Skeletal muscle cell (primary cell): ENCODE measurements around the gene SIAH3.

Experiments used
- DNase-seq: peaks from one replicate; pipeline ENCODE4 v3.0.0-alpha.2; 2010; ENCODE audit warnings: low read depth
- H3K4me3 ChIP-seq: 2 replicates; pipeline ENCODE4 v1.5.1; 2011; ENCODE audit warnings: low read depth, mild to moderate bottlenecking, control low read depth, low read length, moderate library complexity

The SIAH3 gene

GRCh38 chr13:45827318-45827717 is 24.2 kb downstream of the SIAH3 start:
- DNase-seq = no peak
- no peak overlapping the region for H3K4me3 ChIP-seq

GRCh38 chr13:45826731-45827130 is 24.8 kb downstream of the SIAH3 start:
- no peak for DNase-seq
- H3K4me3 ChIP-seq = no peak overlapping the region

GRCh38 chr13:45825387-45825650 is 26.2 kb downstream of the SIAH3 start:
- DNase-seq = no peak
- H3K4me3 ChIP-seq = no peak overlapping the region

DNA sequence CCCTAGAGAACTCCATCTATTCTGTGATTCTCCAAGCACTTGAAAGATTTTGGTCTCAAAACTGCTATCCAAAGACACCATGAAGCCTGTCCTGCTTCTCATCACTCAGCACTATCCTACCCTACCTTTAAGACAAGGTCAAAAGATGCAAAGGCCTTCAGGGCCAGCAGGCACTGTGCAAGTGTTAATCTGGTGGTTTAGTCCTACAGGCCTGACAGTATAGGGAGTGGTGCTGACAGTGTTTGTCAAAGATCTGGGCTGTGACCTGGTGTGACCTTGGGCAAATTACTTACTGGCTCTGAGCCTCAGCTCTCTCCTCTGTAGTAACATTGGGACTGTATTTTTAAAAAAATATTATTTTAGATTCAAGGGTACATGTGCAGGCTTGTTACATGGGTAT is 28.0 kb downstream of the SIAH3 start:
- no peak overlapping the region for H3K4me3 ChIP-seq
- no peak for DNase-seq

DNA sequence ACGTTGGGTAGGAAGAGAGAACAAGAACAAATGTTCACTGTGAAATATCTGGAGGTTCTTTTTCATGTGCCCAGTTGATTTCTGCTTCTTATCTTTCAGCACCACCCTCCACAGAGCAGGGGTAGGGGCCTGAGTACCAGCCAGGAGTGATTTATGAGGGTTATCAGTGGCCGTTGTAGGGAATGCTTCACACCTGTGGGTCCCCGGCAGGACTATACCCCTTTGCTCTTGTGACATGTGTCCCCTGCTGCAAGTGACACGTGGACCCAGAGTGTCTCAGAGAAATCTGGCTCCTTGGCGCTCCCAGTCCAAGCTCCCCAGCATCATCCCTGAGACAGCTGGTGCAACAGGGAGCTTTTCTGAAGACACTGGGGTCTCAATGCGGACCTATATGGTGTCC is 29.7 kb downstream of the SIAH3 start:
- no peak overlapping the region for H3K4me3 ChIP-seq
- DNase-seq = no peak

DNA sequence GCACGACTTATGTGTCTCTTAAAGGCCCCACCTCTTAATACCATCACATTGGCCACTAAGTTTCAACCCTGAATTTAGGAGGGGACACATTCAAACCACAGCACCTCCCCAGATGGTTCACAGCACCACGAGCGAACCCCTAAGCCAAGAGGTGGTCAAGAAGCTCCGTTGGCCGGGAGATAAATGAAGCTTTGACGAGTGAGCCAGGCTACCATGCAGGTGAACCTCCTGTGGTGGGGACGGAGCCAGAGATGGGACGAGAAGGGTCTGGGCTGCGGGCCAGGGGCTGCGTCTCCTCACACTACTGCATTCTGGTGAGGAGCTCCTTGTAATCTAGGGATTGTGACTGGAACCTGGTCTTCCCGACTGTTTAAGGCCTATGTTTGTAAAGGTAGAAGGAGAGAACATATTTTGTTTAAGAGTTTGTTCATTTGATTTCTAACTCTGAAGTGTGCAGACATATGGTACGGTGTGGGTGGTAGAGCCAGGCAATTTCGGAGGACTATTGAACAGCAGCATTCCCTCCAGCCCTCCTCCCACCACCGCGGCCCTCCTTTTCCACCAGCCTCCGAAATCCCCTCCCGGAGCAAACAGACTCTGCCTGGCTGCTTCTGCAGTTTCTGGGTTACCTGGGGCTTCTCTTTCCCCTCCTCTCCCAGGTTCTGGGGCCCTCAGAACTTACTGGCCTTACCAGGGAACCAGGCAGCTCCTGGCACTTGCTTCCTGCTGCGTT is 31.3 kb downstream of the SIAH3 start:
- no peak for DNase-seq

DNA sequence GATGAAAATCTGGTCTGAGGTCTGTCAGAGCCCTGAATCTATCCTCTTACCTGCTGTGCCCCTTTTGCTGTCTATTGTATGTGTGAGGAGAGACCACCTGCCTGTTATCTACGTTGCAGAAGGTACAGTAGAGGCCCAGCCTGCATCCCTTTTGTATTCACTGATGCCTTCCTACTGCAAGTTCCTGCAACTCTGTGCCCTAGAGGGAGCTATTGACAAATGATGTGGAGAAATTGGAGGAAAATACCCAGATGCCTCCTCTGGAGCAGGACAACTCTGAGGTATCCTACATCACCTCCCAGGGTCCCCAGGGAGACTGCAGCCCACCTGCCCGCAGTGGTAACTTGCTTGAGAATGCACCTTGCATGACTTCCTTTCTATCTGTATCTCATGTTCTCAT is 33.7 kb downstream of the SIAH3 start:
- H3K4me3 ChIP-seq = no peak overlapping the region
- no peak for DNase-seq

More for the DNA sequence above, 31.3 kb downstream of the SIAH3 start:
- H3K4me3 ChIP-seq = no peak overlapping the region

DNA sequence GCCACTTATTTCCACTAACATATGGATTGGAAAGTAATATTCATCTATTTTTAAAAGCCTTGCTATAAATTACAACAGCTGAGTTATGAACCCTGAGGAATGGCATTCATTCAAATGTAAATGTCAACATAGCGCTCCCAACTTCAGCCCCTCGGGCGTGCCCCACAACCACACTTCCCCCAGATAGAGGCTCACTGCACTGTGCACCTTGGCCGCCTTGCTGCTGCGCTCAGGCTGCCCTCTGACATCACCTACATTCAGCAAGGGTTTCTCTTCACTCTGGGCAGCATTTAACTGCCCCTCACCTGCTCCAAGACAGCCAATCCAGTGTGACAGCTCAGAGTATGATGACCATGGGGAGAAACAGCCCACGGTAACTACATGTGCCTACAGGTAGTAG is 35.1 kb downstream of the SIAH3 start:
- no peak for DNase-seq
- H3K4me3 ChIP-seq = no peak overlapping the region

DNA sequence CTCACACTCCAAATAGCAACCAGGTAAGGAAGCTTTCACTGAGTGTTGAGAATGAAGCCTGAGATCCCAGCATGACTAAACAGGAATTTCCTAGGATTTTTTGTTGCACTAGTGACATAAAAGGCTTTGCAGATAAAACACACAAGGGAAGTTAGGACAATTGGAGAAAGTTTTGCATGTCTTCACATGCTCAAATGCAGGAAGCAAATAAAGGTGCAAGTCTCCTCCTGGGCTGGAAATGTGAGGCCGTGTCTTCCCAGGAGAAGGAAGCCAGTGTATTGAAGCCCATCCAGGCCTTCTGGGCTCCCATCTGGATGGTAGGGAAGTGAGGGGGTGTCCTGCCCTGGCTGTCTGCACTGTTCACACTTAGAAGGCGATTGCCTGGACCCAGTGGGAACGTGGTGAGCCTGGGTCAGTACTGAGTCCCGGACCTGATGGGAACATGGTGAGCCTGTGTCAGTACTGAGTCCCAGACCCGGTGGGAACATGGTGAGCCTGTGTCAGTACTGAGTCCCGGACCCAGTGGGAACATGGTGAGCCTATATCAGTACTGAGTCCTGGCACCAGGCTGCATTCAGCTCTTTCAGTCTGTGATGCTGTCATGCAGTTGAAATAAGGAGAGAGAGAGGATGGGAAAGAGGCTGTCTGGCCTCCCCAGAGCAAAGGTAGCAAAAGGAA is 38.7 kb downstream of the SIAH3 start:
- no peak for DNase-seq
- no peak overlapping the region for H3K4me3 ChIP-seq

- no peak overlapping the region for H3K4me3 ChIP-seq
- DNase-seq = no peak
These were observed 39.5 kb downstream of the SIAH3 start for GRCh38 chr13:45811891-45812694.

- no peak for DNase-seq
- H3K4me3 ChIP-seq = no peak overlapping the region
These were observed 41.7 kb downstream of the SIAH3 start for GRCh38 chr13:45809801-45810394.

DNA sequence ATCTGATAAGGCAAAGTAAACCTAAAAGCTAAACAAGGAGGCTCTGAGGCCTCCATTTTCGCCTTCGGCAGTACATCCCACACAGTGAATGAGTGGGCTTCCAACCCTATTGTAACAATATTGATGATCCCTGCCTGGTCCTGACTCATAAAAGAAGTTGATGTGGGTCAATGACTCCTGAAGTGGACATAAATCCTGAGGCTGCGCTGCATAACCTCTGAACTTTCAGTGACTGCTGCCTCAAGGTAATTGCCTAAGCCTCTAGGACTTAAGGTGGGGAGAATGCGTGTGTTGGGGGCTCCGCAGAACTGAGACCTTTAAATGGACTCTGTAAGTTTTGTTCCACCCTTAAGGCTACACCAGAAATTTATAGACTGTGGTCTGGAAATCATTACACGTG is 42.6 kb downstream of the SIAH3 start:
- no peak for DNase-seq
- H3K4me3 ChIP-seq = no peak overlapping the region

- DNase-seq = peak; percentile 15
- H3K4me3 ChIP-seq = no peak overlapping the region
These were observed 43.9 kb downstream of the SIAH3 start for GRCh38 chr13:45807520-45808099.

DNA sequence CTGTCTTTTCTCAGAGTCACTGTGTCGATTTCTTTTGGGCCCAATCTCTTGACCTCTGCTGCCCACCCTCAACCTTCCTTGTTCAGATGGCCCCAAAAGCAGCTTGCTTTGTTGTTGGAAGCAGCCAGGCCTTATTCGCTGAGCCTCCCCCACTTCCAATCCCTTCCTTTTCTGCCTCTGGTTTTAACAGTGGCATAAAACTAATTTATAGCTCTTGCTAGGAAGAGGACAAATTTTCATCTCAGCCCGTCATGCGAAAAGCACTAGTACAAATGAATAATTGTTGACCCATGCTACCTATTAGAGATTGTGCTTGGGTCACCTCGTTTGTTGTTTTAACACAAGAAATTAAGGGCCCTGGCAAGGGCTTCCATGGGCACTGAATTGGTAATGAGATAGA is 51.1 kb downstream of the SIAH3 start:
- DNase-seq = no peak
- H3K4me3 ChIP-seq = no peak overlapping the region

- DNase-seq = no peak
- no peak overlapping the region for H3K4me3 ChIP-seq
These were observed 52.1 kb downstream of the SIAH3 start for GRCh38 chr13:45799451-45799850.

DNA sequence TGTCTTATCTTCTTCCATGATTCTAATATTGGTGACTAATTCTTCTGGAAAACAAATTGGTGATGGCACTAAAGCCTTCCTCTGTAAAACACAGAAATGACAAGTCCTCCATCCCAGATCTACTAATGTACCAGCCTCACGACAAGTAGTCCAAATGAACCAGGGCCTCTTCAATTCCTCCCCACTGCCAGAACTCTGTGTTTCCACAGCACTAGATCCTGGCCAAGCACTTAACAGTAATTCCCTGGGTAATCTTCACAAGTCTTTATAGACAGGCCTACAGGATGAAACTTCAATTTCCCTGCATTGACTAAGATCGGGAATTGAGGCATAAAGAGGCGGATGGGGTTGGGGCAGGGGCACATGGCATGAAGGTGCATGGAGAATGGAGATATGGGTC is 52.7 kb downstream of the SIAH3 start:
- no peak overlapping the region for H3K4me3 ChIP-seq
- no peak for DNase-seq

GRCh38 chr13:45796426-45797235 is 54.9 kb downstream of the SIAH3 start:
- H3K4me3 ChIP-seq = no peak overlapping the region
- DNase-seq = no peak

DNA sequence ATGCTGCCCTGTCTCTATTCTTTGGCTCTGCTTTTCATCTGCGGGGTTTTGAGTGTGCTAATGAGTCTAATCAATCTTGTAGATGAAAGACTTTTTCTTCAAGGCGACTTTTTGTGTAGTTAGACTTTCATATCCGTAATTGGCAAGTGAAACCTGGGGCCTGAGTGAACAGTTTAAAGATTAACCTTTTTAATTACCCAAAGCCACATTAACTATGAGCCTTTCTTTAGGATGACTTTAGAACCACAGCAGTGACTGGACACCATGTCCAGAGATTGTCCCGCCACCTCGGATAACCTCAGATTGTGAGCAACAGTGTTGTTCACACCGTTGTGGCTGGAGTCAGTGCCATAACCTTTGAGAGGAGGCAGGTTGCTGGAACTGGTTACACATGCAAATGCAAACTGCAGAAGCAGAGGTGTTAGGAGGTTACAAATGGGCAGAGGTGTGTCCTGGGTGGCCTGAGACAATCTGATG is 58.7 kb downstream of the SIAH3 start:
- no peak overlapping the region for H3K4me3 ChIP-seq
- no peak for DNase-seq

DNA sequence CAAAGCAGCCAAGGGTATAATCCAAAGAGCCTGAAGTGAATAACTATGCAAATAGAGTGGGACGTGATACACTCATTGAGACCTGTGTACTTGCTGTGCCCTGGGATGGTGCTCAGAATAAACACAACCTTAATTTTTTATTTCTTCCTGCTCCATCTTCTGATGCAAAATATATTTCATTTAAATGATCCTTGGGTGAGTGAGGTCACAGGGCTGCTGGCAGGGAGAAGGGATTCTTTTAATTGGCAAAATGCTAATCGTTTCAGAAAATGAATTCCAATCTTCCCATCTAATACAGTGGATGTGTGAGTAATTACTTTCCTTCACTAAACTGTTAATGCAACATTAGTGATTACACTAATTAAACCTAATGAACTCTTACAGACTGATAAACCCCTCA is 63.5 kb downstream of the SIAH3 start:
- no peak for DNase-seq
- no peak overlapping the region for H3K4me3 ChIP-seq
